GM19328 (cell line): ENCODE data around the gene RAC2.

Experiments used
- ATAC-seq: cut with Tn5 transposase; IDR thresholded peaks from one replicate; pipeline ENCODE4 v1.9.1; 2021; ENCODE audit warnings: mild to moderate bottlenecking, moderate library complexity; ENCODE audit not compliant: unreplicated experiment

Gene RAC2

DNA sequence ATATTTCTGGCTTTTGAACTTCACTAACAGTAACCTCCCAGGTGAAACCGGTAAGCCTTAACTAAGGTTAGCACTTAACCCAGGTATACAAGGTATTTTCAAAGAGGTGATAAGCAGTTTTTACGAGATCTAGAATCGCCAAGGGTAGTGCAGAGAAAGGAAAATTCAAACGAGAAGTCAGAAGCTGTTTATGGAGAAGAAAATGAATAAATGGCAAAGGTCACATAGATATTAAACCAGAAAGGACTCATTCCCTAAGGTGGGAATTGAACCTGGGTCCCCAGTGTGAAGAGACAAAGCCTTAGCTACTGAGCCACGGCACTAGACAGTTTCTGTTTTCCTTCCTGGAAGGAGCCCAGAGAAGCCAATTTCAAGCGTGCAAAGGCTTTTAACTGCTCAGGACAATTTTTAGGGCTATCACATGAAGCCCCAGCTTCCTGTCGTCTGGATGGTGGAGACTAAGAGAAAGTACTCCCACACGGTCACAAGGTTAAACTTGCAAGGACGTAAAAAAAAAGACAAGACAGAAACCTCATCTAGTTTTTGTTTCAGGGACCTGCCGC is 50.4 kb downstream of the RAC2 start:
- no peak for ATAC-seq

DNA sequence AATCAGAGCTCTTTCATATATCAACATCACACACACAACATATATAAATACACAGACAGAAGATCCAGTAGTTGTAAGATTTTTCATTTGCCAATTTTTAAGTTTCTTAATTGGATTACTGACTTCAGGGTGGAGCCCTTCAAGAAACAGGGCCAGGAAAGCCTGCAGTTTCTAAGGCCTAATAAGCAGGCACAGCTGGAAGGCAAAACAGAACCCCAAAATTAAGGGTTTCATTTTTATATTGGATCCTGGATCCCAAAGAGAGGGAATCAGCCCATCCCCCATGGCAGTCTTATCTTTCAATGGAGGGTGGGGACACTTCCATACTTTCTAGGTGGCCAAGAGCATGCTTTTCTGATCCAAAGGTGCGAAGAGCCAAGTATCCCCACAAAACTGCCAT is 51.3 kb downstream of the RAC2 start:
- ATAC-seq: no peak

DNA sequence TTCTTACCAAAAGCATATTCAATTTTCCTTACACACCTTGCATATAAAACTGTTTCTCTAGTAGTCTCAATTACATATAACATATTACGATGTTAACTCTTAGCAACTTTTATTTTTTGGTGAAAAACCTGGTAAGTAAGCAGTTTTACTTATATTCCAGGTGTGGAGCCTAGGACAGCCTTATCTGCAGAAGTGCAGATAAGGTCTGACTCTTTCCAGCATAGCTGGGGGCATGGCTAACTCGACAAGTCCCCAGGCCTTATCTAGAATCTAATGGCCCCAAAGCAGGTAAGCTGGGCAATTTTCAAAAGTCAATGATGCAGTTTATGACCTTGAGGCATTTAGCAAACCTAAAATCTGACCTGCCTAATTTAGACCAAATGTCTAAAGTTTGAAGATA is 51.9 kb downstream of the RAC2 start:
- ATAC-seq: no peak

DNA sequence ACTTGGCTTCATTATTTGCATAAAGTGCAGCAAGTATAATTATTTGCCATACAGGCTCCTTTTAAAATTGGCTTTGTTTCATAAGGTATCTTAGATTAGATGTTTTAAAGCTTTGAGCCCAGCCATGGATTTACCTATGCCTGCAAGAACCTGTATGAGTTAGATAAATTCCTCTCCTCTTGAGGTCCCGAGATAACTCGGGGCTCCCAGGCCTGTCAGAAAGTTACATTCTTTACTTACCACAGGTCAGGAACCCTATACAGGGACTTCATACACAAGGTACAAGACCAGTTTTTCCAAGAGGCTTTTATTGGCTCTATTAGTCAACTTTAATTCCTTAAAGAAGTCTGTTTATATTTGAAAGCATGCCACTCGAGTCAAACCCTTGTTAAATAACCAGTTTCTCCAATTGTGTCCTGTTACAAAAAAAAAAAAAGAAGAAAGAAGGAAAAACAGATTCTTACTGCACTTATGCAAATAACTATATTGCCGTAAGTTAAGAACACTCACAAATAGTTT is 53.7 kb downstream of the RAC2 start:
- ATAC-seq: no peak

DNA sequence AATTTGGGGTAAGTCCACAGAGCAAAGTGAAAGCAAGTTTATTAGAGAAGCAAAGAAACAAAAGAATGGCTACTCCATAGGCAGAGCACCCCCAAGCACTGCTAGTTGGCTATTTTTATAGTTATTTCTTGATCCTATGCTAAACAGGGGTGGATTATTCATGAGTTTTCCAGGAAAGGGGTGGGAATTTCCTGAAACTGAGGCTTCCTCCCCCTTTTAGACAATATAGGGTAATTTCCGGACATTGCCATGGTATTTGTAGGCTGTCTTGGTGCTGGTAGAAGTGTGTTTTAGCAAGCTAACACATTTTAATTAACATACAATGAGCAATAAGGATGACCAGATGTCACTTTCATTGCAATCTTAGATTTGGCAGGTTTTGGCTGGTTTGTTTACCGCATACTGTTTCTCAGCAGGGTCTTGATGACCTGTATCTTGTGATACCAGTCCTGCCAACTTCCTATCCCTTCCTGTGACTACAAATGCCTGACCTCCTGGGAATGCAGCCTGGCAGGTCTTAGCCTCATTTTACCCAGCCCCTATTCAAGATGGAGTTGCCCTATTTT is 55.1 kb downstream of the RAC2 start:
- ATAC-seq: no peak

DNA sequence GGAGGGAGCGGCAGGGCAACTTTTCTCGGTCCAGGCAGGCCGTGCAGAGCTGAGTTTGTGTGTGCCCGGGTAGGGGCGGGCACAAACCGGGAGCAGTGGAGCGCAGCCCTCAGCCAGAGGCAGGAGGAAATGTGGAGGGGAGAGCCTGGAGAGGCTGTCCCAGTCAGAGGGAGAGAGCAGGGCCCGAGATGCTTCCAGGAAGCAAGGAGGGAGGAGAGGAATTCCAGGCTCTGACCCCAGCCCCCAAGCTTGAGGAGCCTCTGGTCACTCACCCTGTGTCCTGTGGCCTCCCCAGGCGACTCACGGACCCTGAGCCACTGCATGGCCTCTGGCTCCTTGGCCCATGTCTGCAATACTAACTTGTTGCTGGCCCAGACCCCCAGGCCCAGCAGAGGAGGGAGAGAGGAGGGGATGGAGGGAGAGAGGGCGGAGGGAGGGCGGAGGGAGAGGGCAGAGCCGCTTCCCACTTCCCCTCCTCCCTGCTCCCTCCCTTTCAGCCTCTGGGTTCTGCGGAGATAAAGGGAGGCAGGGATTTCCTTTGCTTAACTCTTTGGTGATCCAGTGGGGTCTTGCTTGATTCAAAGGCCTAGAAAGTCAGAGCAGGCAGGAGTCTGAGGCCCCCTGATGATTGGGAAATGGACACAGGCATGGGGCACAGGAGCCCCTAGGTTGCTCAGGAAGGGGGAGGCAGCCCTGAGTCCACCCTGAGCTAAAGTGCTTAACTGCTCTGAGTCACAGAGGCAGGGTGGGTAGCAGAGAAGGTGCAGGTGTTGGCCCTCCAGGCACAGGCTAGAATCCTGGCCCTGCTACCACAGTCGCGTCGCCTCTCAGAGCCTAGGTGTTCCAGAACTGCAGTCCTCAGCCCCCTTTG is 55.9 kb downstream of the RAC2 start, which contains the start of gene C1QTNF6:
C1QTNF6 (minus strand) TSS at position 357 of the 871 bp plus-strand sequence; CDS start at position 323, 34 bp downstream.
- no peak for ATAC-seq

DNA sequence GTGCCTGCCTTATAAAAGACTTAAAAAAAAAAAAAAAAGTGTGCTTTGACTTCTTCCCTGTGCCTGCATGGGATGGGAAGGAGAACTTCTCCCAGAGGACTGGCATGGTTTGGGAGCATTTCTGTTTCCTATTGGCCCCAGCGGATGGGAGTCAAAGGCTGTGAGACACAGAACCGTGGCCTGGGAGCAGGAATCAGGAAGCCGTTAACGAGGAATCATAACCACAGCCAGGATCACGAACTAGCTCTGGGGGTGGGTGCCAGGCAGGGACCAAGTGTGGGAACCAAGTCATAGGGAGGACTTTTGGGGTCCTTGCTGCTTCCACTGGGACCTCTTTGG is 56.5 kb downstream of the RAC2 start:
- ATAC-seq: no peak

DNA sequence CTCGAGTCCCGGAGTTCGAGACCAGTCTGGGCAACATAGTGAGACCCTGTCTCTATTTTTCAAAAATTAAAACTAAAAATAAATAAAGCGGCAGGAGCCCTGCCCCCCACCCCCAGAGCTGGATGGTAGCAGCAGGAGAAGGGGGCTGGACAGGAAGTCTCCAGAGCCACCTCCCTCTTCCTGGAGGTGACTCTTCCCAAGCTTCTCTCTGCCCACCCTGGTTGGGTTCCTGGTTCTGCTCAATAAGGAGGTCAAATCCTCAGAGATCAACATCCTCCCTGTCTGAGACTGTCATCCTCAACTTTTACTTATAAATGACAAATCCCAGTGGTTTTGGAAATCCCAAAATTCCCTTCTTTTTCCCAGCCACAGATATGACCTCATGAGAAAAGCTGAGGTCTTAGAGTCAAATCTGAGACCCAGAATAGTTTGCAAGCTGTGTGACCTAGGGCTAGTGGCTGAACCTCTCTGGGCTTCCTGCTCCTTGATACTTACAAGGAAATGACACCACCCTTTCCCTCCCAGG is 57.0 kb downstream of the RAC2 start:
- no peak for ATAC-seq

DNA sequence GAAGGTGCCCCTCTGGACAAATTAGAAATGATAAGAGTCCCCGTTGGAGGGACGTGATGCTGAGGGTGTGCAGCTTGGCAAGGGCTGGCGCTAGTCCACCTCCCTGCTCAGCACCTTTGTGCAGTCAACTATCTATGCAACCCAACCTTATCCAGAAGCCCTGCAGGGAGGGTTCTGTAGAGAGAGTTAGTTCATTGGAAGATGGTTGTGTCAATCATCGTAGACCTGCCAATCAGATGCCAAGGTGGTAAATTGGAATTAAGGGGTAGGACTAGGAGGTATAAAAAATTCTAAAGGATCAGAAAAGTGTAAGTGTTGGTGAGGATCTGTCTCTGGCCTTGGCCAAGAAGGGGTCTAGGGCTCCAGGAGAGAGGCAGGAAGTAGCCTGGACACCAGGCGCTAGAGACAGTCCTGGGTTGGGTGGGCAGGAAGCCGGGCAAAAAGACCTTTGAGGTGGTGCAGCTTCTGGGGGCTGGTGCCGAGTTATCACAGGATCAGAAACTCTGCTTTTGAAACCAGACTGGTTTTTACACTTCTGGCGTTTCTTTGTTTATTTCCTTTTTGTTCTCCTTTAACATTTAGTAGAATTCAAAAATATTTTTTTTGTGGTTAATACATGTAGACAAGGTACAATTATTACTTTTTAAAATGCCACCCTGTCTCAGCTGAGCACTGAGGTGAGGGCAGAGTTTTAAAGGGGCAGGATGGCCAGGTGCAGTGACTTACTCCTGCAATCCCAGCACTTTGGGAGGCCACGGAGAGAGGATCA is 57.7 kb downstream of the RAC2 start:
- ATAC-seq: no peak

DNA sequence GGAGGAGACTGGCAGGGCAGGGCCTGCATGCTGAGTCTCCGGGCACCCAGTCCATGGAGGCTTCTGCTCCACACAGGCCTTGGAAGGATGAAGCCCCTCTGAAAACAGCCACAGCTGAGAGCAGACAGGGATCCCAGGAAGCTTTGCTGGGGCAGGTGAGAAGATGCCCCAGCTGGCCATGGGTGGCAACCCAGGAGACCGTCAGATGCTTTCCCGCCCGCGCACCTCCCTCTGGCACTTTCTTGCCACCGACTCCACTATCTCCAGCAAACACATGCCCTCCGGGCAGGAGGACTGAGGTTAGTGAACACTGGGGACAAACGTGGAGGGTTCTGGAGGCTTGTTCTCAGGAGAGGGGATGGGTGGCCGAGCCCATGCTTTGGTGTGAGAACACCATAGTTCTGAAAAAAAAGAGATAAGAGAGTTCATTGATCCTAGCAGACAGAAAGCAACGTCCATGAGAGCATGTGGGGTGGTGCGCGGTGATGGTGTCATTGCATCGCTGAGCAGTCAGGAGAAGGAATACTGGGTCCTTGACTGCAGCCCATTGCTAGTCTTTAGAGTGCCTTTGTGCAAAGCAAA is 58.3 kb downstream of the RAC2 start:
- ATAC-seq: no peak

DNA sequence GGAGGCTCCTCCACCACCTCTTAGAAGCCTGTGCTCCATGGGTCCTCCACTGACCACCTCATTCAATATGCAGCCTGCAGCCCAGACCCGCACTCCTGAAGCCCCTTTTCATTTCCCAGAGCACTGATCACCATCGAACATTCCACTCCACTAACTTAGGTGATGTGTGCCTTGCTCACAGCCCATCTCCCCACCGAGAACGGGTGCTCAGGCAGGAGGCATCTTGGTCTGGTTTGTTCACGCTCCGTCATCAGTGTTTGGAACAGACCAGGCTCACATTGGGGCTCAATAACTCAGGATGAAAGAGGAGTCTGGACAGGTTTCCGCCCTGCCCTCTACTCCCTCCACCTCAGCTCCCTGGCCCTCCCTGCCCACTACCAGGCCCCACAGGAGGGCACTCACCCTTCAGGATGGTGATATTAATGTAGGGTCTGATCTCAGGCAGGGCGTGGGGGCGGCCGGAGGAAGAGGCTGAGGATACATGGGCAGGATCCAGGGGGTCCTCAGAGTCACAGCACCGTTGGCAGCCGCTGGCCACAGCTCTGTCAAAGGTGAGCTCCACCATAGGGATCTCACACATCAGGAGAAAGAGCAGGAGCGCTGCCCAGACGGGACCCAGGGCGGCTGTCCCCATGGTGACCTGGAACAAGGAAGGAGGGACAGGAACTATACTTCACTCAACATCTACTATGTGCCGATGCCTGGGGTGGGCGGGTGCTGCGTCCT is 59.1 kb downstream of the RAC2 start:
- no peak for ATAC-seq

DNA sequence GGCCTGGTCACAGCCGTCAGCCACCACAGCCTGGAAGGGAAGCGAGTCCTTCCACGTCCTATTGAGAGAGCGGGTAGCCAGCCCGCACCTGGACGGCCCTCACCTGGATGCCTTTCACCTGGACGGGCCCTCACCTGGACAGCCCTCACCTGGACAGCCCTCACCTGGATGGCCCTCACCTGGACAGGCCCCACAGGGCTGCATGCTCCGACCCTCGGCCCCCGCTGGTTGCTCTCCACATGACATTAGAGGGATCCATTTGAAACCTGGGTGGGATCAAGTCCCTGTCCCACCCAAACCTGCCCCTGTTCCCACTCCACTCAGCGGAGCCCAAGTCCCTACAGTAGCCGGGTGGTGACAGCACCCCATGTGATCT is 59.7 kb downstream of the RAC2 start:
- ATAC-seq: no peak

DNA sequence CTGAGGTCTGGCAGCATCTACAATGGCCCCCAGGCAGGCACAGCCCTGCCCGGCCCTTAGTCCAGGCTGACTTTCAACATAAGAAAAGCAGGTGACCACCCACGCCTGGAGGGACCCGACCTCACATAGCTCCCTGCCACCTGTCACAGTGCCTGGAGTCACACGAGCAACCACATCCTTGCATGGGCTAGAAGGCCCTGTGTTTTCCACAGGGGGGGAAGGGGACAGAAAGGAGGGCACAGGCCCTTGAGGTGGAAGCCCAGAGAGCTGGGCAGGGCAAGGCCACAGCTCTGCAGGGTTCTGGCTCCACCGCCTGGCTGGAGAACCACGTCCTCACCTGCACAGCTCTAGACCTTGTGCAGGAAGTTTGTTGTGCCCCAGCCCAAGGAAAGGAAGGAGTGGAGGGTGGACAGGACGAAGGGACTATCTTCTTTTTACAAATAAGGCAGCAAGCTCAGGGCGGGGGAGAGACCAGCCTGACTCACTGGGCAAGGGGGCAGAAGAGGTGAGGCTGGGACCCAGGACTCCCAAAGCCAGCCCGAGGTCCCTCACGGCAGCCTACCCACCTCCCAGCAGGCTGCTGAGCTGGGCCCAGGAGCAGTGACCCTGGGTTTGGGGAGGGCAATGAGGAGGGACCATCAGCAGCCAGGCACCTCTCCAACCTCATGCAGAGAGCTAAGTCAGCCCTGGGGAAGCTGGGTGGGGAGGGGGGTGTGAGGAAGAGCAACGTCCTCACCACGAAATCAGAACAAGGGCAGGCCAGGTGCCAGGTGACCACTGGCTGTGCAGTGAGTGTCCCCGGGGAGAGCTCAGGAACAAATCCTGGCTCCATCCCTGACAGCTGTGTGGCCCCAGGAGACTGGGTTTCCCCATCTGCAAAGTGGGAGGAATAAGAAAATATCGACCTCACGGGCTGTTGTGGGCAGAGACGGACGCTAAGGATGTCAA is 60.4 kb downstream of the RAC2 start:
- ATAC-seq: no peak

DNA sequence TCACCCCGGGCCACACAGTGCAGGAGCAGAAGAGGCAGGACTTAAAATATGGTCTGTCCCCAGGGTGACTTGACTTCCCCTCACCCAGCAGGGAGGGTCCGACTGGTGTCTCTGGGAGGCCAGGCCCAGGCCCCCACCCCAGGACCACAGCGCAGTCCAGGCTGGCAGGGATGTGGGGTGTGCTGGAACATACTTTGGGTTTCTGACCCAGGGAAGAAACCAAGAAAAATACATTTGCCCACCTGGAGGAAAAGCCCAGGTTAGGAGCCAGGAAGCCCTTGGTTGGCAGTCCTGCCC is 61.2 kb downstream of the RAC2 start:
- ATAC-seq: no peak

DNA sequence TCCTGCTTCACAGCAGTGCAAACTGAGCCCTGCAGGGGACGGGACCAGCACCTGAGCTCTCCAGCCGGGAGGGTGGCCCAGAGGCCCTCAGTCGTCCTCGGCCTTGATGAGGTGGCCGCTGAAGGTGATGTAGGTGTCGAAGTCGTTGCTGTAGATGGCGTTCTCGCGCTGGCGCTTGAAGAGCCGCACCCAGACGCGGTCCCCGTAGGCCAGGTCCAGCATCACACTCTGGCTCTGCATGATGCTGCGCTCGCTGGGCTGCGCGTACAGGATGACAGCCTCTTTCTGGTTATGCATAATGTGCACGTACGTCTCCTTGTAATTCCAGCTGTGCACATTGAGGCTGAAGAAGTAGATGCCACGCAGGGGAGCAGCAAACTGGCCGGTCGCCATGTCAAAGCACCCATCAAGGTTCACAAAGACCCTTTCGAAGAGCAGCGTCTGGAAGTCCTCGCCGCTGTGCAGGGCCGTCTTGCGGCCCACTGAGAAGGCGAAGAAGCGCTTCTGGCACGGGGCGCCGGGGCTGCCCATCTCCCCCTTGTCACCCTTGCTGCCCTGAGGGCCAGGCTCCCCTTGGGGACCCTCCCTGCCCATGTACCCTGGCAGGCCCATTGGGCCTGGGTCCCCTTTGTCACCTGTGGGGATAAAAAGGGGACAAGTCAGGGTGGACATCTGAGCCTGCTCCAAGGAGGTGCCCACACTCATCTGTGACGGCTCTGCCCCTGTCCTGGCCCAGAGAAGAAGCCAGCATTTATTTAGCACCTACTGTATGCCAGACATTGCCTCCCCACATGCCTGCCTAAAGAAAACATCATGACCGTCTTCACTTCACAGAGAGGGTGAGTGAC is 61.7 kb downstream of the RAC2 start:
- no peak for ATAC-seq

DNA sequence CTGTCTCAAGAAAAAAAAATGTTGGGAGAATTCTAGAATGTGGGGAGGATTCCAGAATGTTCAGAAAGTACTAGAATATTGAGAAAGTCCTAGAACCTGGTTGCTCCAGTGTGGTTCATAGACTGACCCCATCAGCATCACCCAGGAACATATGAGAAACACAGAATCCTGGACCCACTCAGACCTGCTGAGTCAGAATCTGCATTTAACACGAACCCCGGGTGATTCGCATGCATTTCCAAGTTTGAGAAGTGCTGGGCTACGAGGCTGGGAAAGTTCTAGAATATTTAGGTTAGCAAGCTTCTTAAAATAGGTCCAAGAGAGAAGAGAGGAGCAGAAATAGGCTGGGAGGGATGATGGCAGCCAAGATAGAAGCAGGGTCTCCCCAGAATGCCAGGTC is 62.4 kb downstream of the RAC2 start:
- no peak for ATAC-seq

DNA sequence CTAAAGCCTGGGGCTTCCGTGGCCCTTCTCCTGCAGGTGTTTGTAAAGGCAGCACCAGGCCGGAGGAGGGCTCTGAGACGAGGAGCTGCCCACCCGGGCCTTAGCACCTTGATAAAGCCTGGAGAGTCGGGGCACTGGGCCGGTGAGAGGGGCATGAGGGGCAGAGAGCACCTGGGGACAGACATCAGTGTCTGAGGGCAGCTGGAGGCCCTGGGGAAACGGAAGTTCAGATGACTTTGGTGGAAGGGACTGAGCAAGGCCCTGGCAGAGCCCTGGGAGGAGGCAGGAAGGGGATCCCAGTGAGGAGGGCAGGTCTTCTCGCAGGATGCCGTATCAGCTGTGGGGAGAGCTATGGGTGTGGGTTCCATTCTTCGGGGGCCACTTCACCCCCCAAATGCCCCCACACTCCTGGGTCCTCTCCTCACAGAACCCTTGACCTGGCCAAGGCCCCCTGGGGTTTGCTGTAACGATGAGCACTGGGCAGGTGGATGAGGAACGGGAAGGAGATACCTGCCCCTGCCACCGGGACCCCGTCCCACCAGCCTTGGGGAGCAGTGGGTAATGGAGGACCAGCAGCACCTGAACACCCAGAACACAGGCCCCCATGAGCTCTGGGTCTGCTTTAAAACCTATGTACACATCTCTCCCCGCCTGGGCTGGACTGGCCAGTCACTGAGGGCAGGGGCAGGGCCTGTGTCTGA is 63.4 kb downstream of the RAC2 start:
- no peak for ATAC-seq
